ENCODE data around the gene SV2B. TPM values are rescaled to one million over a fixed set of nuclear protein-coding genes. Genes with fewer than 3 reads are reported as not detected.

The SV2B gene
- total RNA-seq, 2 experiments from 2014 or later, result 0.08 to 0.20 TPM

- H3K36me3 Mint-ChIP-seq, result no peaks in the 10 kb centered on the region
- H3K27ac Mint-ChIP-seq, result no peak overlapping the region
- no peaks in the 10 kb centered on the region for H3K9me3 Mint-ChIP-seq
- peaks cover 12% of the 10 kb centered on the region for H3K27me3 Mint-ChIP-seq
- H3K4me1 Mint-ChIP-seq, result peaks cover 1% of the 10 kb centered on the region
- POLR2A ChIA-PET, result no interaction called here
- DNase-seq (no peak), ATAC-seq (ENCODE audit: low read depth) (no peak)
- no peak overlapping the region for H3K4me3 Mint-ChIP-seq
Observed at GRCh38 chr15:91294795-91295194, 194.7 kb downstream of the SV2B start.

- Mint-ChIP-seq H3K4me1 (peaks cover 11% of the 10 kb centered on the region), H3K27ac (no peak overlapping the region), H3K36me3 (no peaks in the 10 kb centered on the region), H3K4me3 (no peak overlapping the region), H3K27me3 (peaks cover 12% of the 10 kb centered on the region), H3K9me3 (no peaks in the 10 kb centered on the region)
- POLR2A ChIA-PET, result interaction anchor here (0.9 kb wide), 1 partner anchor 226 kb away, joined by 3 read pairs; no protein-coding TSS in a partner anchor
- ATAC-seq (ENCODE audit: low read depth) (no peak), DNase-seq (no peak)
Observed at GRCh38 chr15:91298101-91298500, 198.0 kb downstream of the SV2B start.

GRCh38 chr15:91302588-91303439 is 202.8 kb downstream of the SV2B start:
- H3K27me3 Mint-ChIP-seq, result peaks cover 12% of the 10 kb centered on the region
- peak; percentile 53 for ATAC-seq (ENCODE audit: low read depth)
- H3K4me3 Mint-ChIP-seq, result peak overlapping the region; percentile 35
- POLR2A ChIA-PET, result interaction anchor here (0.6 to 2.7 kb wide), 6 partner anchors 9 to 404 kb away, joined by 3 to 12 read pairs (median 3); no protein-coding TSS in a partner anchor
- H3K36me3 Mint-ChIP-seq, result peaks cover 16% of the 10 kb centered on the region
- H3K9me3 Mint-ChIP-seq, result no peaks in the 10 kb centered on the region
- H3K4me1 Mint-ChIP-seq, result peaks cover 50% of the 10 kb centered on the region
- DNase-seq, result no peak
- peak overlapping the region; percentile 82 for H3K27ac Mint-ChIP-seq

- ATAC-seq (ENCODE audit: low read depth) (no peak), DNase-seq (no peak)
- H3K4me1 Mint-ChIP-seq, result peaks cover 60% of the 10 kb centered on the region
- peaks cover 8% of the 10 kb centered on the region for H3K27me3 Mint-ChIP-seq
- H3K36me3 Mint-ChIP-seq, result peaks cover 16% of the 10 kb centered on the region
- peak overlapping the region; percentile 82 for H3K27ac Mint-ChIP-seq
- no peak overlapping the region for H3K4me3 Mint-ChIP-seq
- POLR2A ChIA-PET, result interaction anchor here (1.3 to 2.7 kb wide), 4 partner anchors 8 to 402 kb away, joined by 3 to 12 read pairs (median 5); no protein-coding TSS in a partner anchor
- no peaks in the 10 kb centered on the region for H3K9me3 Mint-ChIP-seq
Observed at GRCh38 chr15:91304210-91304609, 204.2 kb downstream of the SV2B start.

- Mint-ChIP-seq H3K27me3 (peaks cover 8% of the 10 kb centered on the region), H3K9me3 (no peaks in the 10 kb centered on the region), H3K36me3 (peaks cover 16% of the 10 kb centered on the region), H3K4me1 (peaks cover 66% of the 10 kb centered on the region), H3K4me3 (no peak overlapping the region), H3K27ac (no peak overlapping the region)
- POLR2A ChIA-PET, result interaction anchor here (2.7 kb wide), 1 partner anchor 166 kb away, joined by 12 read pairs; no protein-coding TSS in a partner anchor
- ATAC-seq (ENCODE audit: low read depth) (no peak), DNase-seq (no peak)
Observed at GRCh38 chr15:91304786-91305185, 204.7 kb downstream of the SV2B start.

GRCh38 chr15:91306144-91306543 is 206.1 kb downstream of the SV2B start:
- peaks cover 18% of the 10 kb centered on the region for H3K36me3 Mint-ChIP-seq
- ATAC-seq (ENCODE audit: low read depth) (no peak), DNase-seq (no peak)
- H3K4me3 Mint-ChIP-seq, result no peak overlapping the region
- POLR2A ChIA-PET, result no interaction called here
- H3K27me3 Mint-ChIP-seq, result peaks cover 5% of the 10 kb centered on the region
- H3K4me1 Mint-ChIP-seq, result peaks cover 70% of the 10 kb centered on the region
- H3K27ac Mint-ChIP-seq, result peak overlapping the region; percentile 50
- H3K9me3 Mint-ChIP-seq, result no peaks in the 10 kb centered on the region

GRCh38 chr15:91307601-91308000 is 207.5 kb downstream of the SV2B start:
- POLR2A ChIA-PET, result interaction anchor here (0.6 to 3.5 kb wide), 5 partner anchors 11 to 162 kb away, joined by 3 to 15 read pairs (median 10); no protein-coding TSS in a partner anchor
- peaks cover 5% of the 10 kb centered on the region for H3K27me3 Mint-ChIP-seq
- peaks cover 20% of the 10 kb centered on the region for H3K36me3 Mint-ChIP-seq
- peak overlapping the region; percentile 87 for H3K27ac Mint-ChIP-seq
- peak overlapping the region; percentile 51 for H3K4me3 Mint-ChIP-seq
- peaks cover 81% of the 10 kb centered on the region for H3K4me1 Mint-ChIP-seq
- DNase-seq, result no peak
- H3K9me3 Mint-ChIP-seq, result no peaks in the 10 kb centered on the region
- ATAC-seq (ENCODE audit: low read depth), result no peak

- Mint-ChIP-seq H3K4me1 (peaks cover 82% of the 10 kb centered on the region), H3K27me3 (peaks cover 5% of the 10 kb centered on the region), H3K27ac (peak overlapping the region; percentile 87), H3K36me3 (peaks cover 24% of the 10 kb centered on the region), H3K4me3 (peak overlapping the region; percentile 69), H3K9me3 (peaks cover 2% of the 10 kb centered on the region)
- DNase-seq (no peak), ATAC-seq (ENCODE audit: low read depth) (peak; percentile 56)
- POLR2A ChIA-PET, result interaction anchor here (0.6 to 3.5 kb wide), 6 partner anchors 11 to 161 kb away, joined by 3 to 15 read pairs (median 8); no protein-coding TSS in a partner anchor
Observed at GRCh38 chr15:91308199-91308598, 208.1 kb downstream of the SV2B start.

- DNase-seq (no peak), ATAC-seq (ENCODE audit: low read depth) (peak; percentile 17)
- POLR2A ChIA-PET, result interaction anchor here (1.0 to 3.5 kb wide), 9 partner anchors 10 to 398 kb away, joined by 3 to 15 read pairs (median 10); no protein-coding TSS in a partner anchor
- Mint-ChIP-seq H3K4me1 (peaks cover 80% of the 10 kb centered on the region), H3K4me3 (peak overlapping the region; percentile 74), H3K36me3 (peaks cover 27% of the 10 kb centered on the region), H3K27ac (peak overlapping the region; percentile 88), H3K9me3 (peaks cover 5% of the 10 kb centered on the region), H3K27me3 (peaks cover 5% of the 10 kb centered on the region)
Observed at GRCh38 chr15:91308855-91309254, 208.8 kb downstream of the SV2B start.

GRCh38 chr15:91311986-91312385 is 211.9 kb downstream of the SV2B start:
- POLR2A ChIA-PET, result interaction anchor here (1.1 to 2.1 kb wide), 10 partner anchors 9 to 177 kb away, joined by 3 to 8 read pairs (median 4); no protein-coding TSS in a partner anchor
- peaks cover 10% of the 10 kb centered on the region for H3K9me3 Mint-ChIP-seq
- H3K27me3 Mint-ChIP-seq, result peaks cover 4% of the 10 kb centered on the region
- peaks cover 31% of the 10 kb centered on the region for H3K36me3 Mint-ChIP-seq
- DNase-seq (peak; percentile 63), ATAC-seq (ENCODE audit: low read depth) (peak; percentile 68)
- peak overlapping the region; percentile 85 for H3K27ac Mint-ChIP-seq
- H3K4me3 Mint-ChIP-seq, result peak overlapping the region; percentile 80
- peaks cover 78% of the 10 kb centered on the region for H3K4me1 Mint-ChIP-seq

- no peak for DNase-seq
- H3K9me3 Mint-ChIP-seq, result peaks cover 10% of the 10 kb centered on the region
- peaks cover 77% of the 10 kb centered on the region for H3K4me1 Mint-ChIP-seq
- ATAC-seq (ENCODE audit: low read depth), result no peak
- POLR2A ChIA-PET, result interaction anchor here (0.9 kb wide), 1 partner anchor 14 kb away, joined by 3 read pairs; no protein-coding TSS in a partner anchor
- H3K27ac Mint-ChIP-seq, result peak overlapping the region; percentile 46
- peaks cover 4% of the 10 kb centered on the region for H3K27me3 Mint-ChIP-seq
- peak overlapping the region; percentile 3 for H3K4me3 Mint-ChIP-seq
- H3K36me3 Mint-ChIP-seq, result peaks cover 39% of the 10 kb centered on the region
Observed at GRCh38 chr15:91316126-91316525, 216.1 kb downstream of the SV2B start.

- peaks cover 33% of the 10 kb centered on the region for H3K36me3 Mint-ChIP-seq
- H3K27me3 Mint-ChIP-seq, result peaks cover 3% of the 10 kb centered on the region
- peaks cover 59% of the 10 kb centered on the region for H3K4me1 Mint-ChIP-seq
- H3K4me3 Mint-ChIP-seq, result no peak overlapping the region
- peak overlapping the region; percentile 44 for H3K27ac Mint-ChIP-seq
- peaks cover 5% of the 10 kb centered on the region for H3K9me3 Mint-ChIP-seq
- ATAC-seq (ENCODE audit: low read depth) (no peak), DNase-seq (no peak)
- POLR2A ChIA-PET, result interaction anchor here (1.2 to 2.4 kb wide), 2 partner anchors 10 to 32 kb away, joined by 3 to 10 read pairs; no protein-coding TSS in a partner anchor
Observed at GRCh38 chr15:91318516-91318915, 218.5 kb downstream of the SV2B start.

- H3K27ac Mint-ChIP-seq, result peak overlapping the region; percentile 90
- peaks cover 3% of the 10 kb centered on the region for H3K27me3 Mint-ChIP-seq
- H3K4me3 Mint-ChIP-seq, result no peak overlapping the region
- DNase-seq (no peak), ATAC-seq (ENCODE audit: low read depth) (no peak)
- H3K9me3 Mint-ChIP-seq, result peaks cover 7% of the 10 kb centered on the region
- peaks cover 33% of the 10 kb centered on the region for H3K36me3 Mint-ChIP-seq
- POLR2A ChIA-PET, result interaction anchor here (0.6 to 2.4 kb wide), 3 partner anchors 10 to 63 kb away, joined by 3 to 10 read pairs (median 3); no protein-coding TSS in a partner anchor
- H3K4me1 Mint-ChIP-seq, result peaks cover 58% of the 10 kb centered on the region
Observed at GRCh38 chr15:91318931-91319330, 218.9 kb downstream of the SV2B start.
